ENCODE results near the gene EXPH5.
A peak's percentile ranks its signal among the peaks of the same experiment; 100 is the strongest.
"Not testable (repeated sequence)": the region's sequence is repeated elsewhere in the genome, so short reads cannot be mapped to it uniquely, and the experiment has no call there.

EXPH5 gene

GRCh38 chr11:108599978-108600377 lies 6.4 kb upstream of the EXPH5 start:
- no peak for DNase-seq (ENCODE audit: low read depth in 2 of 2)

- no peak for DNase-seq (ENCODE audit: low read depth in 2 of 2)
Observed at GRCh38 chr11:108597736-108598355, 4.3 kb upstream of the EXPH5 start.

GRCh38 chr11:108596701-108597100 lies 3.1 kb upstream of the EXPH5 start:
- DNase-seq (ENCODE audit: low read depth in 2 of 2): no peak

- DNase-seq (ENCODE audit: low read depth in 2 of 2): no peak
Observed at GRCh38 chr11:108593923-108594434, 411 bp upstream of the EXPH5 start.

- DNase-seq (ENCODE audit: low read depth in 2 of 2): no peak
Observed at GRCh38 chr11:108592591-108593213, 866 bp downstream of the EXPH5 start.

GRCh38 chr11:108591893-108592292 lies 1.7 kb downstream of the EXPH5 start:
- DNase-seq (ENCODE audit: low read depth in 2 of 2): no peak

- DNase-seq (ENCODE audit: low read depth in 2 of 2): no peak
Observed at GRCh38 chr11:108589136-108589535, 4.4 kb downstream of the EXPH5 start.

GRCh38 chr11:108588287-108588686 lies 5.3 kb downstream of the EXPH5 start:
- DNase-seq (ENCODE audit: low read depth in 2 of 2): no peak

- no peak for DNase-seq (ENCODE audit: low read depth in 2 of 2)
Observed at GRCh38 chr11:108587109-108587508, 6.5 kb downstream of the EXPH5 start.

GRCh38 chr11:108586600-108586999 lies 7.0 kb downstream of the EXPH5 start:
- no peak for DNase-seq (ENCODE audit: low read depth in 2 of 2)

- not testable (repeated sequence) for DNase-seq (ENCODE audit: low read depth in 2 of 2)
Observed at GRCh38 chr11:108586185-108586584, 7.4 kb downstream of the EXPH5 start.

GRCh38 chr11:108584973-108585372 lies 8.6 kb downstream of the EXPH5 start:
- DNase-seq (ENCODE audit: low read depth in 2 of 2): no peak

GRCh38 chr11:108580645-108581044 lies 12.9 kb downstream of the EXPH5 start:
- no peak for DNase-seq (ENCODE audit: low read depth in 2 of 2)

- DNase-seq (ENCODE audit: low read depth in 2 of 2): no peak
Observed at GRCh38 chr11:108580043-108580442, 13.5 kb downstream of the EXPH5 start.

GRCh38 chr11:108576523-108576922 lies 17.0 kb downstream of the EXPH5 start:
- no peak for DNase-seq (ENCODE audit: low read depth in 2 of 2)

GRCh38 chr11:108574675-108575074 lies 18.9 kb downstream of the EXPH5 start:
- no peak for DNase-seq (ENCODE audit: low read depth in 2 of 2)

GRCh38 chr11:108571001-108571400 lies 22.6 kb downstream of the EXPH5 start:
- no peak for DNase-seq (ENCODE audit: low read depth in 2 of 2)

GRCh38 chr11:108569896-108570295 lies 23.7 kb downstream of the EXPH5 start:
- no peak for DNase-seq (ENCODE audit: low read depth in 2 of 2)

GRCh38 chr11:108568195-108568858 lies 25.2 kb downstream of the EXPH5 start:
- DNase-seq (ENCODE audit: low read depth in 2 of 2): no peak

GRCh38 chr11:108565653-108566052 lies 27.9 kb downstream of the EXPH5 start:
- no peak for DNase-seq (ENCODE audit: low read depth in 2 of 2)

GRCh38 chr11:108562746-108563581 lies 30.6 kb downstream of the EXPH5 start:
- DNase-seq (ENCODE audit: low read depth in 2 of 2): no peak

GRCh38 chr11:108561535-108561991 lies 32.0 kb downstream of the EXPH5 start:
- DNase-seq (ENCODE audit: low read depth in 2 of 2): peak; percentile 10 to 23

Measured in fibroblast of skin of left biceps (primary cell).